HG02884 (cell line): Measurements from ENCODE around the gene MED22.
"Not testable (repeated sequence)": the region's sequence is repeated elsewhere in the genome, so short reads cannot be mapped to it uniquely, and the experiment has no call there.

Source experiments
- ATAC-seq: cut with Tn5 transposase; IDR thresholded peaks from one replicate; pipeline ENCODE4 v1.9.1; 2021; ENCODE audit warnings: mild to moderate bottlenecking, moderate library complexity; ENCODE audit not compliant: unreplicated experiment

The MED22 gene

DNA sequence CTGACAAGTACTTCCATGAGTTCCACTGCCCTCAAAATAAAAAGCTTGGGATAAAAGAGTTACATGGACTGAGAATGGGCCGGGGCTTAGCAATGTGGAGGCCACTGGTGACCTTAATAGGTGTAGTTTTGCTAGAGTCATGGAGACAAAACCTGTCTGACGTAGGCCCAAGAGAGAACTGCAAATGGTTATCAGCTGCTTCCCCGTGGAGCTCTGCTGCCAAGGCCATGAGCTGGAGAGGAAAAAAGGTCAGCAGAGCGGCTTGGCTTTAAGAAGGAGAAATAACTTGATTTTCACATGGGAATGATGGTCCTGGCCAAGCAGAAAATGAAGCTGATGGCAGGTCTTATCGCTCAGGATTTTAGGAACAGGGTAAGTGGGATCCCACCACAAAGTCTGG, 8.3 kb downstream of the MED22 start:
- no peak for ATAC-seq

DNA sequence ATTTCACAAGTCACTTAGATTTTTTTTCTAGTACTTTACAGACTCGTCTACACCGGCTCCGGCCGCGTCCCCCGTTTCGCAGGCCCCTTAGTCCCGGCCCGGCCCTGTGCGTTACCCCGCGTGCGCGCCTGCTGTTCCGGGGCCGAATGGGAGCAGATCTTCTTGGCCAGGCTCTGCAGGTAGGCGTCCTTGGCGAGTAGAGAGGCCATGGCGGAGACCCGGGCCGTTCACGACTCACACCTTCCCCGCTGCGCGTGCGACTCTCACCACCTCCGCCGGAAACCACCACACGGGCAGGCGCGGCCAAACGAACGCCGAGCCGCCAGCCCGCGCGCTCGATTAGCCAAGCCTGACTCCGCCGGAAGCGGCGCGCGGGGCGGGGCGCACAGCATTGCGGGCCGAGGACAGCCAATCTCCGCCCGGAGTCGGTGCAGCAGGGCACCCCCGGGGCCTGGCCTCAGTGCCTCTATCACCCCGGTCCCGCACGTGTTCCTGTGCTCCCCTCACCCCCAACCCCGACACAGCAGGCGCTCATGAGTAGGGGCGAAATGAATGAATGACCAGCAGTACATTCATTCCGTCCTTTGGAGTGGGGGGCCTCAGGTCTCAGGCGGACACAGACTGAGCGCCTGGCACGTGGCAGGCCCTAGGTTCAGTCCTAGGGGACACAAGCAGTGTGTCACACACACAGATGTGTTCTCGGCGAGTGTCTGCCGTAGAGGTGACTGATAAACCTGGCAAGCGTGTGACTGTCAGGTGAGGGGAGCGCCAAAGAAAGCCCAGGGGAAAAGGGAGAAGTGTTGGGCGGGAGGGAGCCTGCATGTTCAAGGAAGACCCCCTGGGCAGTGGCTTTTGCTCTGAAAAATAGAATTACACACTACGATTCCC, 11.8 kb downstream of the MED22 start, which contains the start of gene SURF6:
Gene SURF6, minus strand, starts transcription at position 265 of the 888 bp plus-strand sequence. Its CDS starts 56 bp downstream, at position 209.
- peak; percentile 69 for ATAC-seq

DNA sequence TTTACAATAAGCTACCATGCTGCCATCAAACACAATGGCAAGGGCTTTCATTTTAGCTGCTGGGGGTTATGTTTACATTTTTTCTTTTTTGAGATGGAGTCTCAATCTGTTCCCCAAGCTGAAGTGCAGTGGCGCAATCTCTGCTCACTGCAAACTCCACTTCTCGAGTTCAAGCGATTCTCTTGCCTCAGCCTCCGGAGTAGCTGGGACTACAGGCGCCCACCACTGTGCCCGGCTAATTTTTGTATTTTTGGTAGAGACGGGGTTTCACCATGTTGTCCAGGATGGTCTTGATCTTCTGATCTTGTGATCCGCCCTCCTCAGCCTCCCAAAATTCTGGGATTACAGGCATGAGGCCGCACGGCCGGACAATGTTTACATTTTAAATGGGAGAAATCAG, 13.0 kb downstream of the MED22 start:
- not testable (repeated sequence) for ATAC-seq

DNA sequence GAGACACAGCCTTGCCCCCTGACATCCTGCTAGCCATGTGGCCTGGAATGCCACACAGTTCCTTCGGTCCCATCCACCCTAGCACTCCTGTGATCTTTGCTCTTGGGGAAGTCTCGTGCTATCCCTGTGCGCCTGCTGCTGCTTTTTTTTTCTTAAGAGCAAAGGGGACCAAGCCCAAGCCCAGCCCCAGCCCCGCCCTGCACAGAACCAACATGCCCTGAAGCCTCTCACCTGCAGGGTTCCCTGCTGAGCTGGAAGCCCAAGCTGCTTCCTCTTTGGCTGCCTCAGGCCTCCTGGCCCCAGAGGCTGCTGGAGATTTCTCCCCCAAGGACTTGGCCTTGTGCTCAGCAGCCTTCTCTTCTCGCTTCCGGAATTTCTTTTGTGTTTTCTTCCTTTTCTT, 13.8 kb downstream of the MED22 start:
- ATAC-seq = no peak

DNA sequence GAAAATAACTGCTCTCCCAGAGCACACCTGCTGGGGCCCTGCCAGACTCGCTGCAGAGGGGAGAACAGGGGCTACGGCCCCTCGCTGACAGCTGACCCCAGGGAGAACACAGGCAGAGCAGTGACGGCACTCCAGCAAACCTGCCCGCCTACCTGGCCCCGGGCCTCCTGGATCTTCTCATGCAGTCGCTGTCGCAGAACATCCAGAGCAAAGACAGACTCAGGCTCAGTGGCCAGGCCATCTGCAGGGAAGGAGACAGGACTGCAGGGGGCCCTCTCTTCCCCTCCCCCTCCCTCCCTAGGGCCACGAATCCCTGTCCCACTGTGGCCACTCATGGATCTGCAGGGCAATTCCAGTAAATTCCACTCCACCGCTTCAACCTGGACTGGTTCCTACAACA, 14.4 kb downstream of the MED22 start:
- no peak for ATAC-seq

DNA sequence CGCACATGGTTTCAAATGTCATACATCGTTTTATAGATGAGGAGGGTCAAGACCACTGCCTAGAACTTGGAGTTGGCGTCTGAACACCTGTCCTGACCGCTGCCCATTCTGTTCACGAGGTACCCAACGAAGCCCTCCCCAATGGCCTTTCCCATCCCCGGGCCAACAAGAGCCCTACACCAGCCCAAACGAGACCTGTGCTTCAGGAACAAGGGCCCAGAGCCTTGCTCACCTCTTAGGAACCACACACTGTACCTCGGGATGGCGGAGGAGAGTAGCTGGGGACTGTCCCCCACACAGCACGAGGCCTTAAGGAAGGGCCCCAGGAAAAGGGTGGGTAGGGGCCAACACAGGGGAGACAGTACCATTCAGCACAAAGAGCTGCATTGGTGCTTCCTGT, 14.9 kb downstream of the MED22 start:
- ATAC-seq = no peak

DNA sequence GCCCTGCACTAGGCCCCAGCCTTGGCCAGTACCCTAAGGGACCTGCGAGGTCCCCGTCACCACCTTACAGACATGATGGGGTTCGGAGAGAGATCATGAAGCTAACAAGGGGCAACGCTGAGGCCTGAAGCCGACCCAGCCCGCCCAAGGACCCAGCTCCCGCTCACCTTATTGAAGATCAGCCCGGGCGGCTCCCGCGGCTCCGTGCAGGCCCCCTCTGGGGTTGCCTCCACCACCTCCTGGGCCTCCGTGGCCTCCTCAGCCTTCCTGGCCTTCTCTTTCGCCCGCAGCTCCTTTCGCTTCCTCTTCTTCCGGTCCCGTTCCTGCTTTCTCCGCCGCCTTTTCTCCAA, 15.6 kb downstream of the MED22 start:
- no peak for ATAC-seq

DNA sequence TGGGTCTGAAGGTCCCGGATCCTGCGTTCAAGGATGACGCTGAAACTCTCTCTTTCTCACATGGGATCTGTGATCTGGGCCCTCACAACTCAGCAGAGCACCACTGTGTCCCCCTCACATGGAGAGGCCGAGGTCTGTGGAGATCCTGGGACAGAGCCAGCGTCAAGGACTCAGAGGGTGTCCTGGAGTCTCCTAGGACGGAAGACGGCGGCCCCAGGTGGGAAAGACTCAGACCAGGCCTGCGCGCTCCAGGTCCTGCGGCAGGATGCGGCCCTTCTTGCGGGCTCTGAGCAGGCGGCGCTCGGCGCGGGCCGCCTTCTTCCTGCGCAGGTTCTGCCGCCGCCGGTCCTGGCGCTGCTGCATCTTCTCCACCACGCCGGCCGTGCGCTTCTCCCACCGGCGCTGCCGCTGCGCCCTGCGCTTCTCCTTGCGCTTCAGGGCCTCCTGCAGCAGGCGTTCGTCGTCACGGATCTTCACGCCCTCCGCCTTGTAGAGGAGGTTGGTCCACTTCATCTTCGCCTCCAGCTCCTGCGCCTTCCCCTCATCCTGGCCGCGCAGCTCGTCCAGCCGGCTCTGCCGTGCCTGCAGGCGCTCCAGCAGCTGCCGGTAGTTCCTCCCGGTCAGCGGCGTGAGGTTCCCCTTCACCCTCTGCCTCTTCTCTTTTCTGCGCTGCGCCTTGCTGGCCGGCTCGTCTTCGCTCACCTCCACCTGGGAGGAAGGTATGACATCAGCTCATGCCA, 16.1 kb downstream of the MED22 start:
- ATAC-seq = no peak

DNA sequence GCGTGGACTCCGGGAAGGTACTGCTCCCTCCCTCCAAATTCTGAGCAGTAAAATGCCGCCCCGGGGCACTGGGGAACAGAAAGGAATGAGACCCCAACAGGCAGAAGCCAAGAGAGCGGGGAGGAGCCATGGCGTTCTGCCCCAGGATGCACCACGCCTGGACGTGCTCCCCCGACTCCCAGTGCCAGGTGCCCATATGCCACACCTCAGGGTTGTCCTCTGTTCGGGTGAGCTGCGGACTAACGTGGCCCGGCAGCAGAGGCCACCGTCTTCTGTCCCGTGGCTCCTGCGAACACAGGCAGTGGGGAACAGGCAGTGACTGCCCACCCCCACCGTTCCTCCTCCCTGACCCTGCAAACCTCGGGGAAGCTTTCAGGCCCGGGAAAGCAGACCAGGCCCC, 16.7 kb downstream of the MED22 start:
- no peak for ATAC-seq

DNA sequence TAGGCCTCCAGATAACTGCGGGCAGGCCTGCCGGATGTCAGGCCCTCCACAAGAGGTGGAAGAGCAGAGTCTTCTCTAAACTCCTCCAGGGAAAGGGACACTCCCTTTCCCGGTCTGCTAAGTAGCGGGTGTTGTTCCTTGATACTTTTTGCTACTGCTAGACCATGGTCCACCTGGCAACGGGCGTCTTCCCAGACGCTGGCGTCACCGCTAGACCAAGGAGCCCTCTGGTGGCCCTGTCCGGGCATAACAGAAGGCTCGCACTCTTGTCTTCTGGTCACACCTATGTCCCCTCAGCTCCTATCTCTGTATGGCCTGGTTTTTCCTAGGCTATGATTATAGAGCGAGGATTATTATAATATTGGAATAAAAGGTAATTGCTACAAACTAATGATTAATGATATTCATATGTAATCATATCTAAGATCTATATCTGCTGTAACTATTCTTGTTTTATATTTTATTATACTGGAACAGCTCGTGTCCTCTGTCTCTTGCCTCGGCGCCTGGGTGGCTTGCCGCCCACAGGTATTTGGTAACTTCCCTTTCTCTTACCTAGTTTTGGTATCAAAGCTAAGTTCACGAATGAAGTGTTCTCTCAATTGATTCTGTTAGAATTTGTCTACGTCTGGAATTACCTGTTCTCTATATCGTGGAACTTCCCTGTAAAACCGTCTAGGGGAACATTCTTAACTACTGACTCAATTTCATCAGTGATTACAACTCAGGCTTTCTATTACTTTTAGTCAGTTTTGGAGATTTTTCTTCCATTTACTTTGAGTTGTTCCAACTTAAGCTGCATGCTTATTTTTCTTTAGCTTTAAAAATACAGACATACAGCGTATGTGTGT, 18.4 kb downstream of the MED22 start:
- ATAC-seq = not testable (repeated sequence)

DNA sequence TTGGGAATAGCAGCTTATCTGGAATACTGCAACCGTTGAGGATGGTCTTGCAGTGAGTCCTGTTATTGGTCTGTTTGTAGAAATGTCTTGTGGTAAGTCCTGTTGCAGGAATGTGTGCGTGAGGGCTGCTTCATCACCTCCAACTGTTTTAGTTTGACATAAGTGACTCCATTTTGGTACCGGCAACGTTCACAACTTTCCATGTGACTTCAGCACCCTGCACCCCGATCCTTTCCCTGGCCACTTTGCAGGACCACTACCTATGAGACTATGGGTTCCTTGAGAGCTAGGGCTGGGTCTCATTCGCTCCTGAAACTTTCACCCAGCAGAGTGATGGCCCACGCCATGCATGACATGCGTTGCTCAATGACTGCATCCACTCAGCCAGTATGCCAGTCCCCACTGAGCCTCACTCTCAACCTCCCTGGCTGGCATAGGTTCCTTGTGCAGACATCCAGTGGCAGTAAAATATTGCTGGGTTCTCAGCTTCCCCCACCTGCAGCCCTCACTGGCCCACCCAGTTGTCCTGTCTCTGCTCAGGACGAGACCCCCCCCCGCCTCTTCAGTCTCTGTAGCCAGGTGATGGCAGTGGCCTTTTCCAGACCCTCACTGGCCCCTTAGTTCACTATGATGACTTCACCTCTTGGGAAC, 20.0 kb downstream of the MED22 start:
- ATAC-seq = no peak

DNA sequence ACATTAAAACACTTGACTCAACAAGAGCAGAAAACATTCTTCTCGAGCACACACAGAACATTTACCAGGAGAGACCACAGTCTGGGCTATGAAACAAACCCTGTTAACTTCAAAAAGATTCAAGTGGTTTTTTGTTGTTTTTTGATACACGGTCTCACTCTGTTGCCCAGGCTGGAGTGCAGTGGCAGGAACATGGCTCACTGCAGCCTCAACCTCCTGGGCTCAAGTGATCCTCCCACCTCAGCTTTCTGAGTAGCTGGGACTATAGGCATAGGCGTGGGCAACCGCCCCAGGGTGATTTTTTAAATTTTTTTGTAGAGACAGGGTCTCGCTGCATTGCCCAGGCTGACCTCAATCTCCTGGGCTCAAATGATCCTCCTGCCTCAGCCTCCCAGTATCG, 20.9 kb downstream of the MED22 start:
- ATAC-seq = not testable (repeated sequence)

DNA sequence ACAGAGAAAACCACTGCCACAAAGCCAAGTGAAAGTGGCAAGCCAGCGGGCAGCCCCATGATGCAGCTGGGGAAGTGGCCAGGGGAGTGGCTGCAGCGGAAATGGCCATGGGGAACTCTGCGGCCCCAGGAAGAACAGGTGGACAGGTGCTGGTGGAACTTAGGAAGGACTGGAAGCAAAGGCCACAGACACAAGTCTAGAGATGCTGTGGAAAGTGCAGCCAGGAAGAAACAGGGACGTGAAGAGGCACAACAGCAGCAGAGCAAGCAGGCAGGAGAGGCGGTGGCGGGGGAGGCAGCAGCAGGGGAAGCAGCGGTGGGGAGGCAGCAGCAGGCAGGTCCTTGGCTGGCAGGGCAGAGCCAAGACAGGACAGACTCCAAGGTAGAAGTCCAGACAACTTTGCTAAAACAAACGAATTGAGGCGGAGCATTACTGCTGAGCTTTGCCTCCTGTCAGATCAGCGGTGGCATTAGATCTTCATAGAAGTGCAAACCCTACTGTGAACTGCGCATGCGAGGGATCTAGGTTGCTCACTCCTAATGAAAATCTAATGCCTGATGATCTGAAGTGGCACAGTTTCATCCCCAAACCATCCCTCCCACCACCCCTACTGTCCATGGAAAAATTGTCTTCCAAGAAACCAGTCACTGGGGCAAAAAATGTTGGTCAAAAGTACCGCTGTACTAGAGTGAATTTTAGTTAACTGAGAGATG, 23.8 kb downstream of the MED22 start:
- ATAC-seq = no peak

DNA sequence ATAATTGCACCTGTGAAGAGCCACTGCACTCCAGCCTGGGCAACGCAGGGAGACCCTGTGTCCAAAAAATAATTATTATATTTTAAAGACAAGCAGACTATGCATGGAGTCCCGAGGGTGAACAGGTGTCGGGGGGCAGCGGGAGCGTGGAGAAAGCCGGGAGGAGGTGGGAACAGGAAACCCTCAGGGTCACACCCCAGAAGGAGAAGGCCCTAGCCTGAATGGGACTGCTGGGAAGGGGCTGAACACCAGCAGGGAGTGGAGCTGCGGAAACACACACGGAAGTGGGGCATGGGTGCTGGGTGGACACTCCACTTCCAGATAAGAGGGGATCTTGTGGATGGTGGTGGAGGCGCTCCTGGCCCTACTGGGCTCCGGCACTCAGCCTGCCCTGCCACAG, 24.7 kb downstream of the MED22 start:
- ATAC-seq = no peak

DNA sequence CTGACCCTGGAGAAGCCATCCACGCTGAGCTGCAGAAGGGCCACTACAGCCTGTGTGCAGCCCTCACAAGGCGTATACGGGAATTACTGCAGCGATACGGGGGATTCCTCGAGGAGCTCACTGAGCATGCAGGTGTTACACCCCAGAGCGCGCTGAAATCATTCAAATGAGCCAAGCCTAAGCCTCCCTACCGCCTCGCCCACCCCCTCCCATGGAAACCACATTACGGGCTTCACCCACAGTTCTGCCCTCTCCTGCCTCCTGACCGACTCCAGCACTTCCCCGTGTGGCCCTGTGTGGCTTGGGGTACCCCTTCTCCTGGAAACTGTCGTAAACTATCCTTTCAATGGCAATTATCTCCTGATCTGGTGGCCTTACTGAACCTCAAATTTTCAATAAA, 25.2 kb downstream of the MED22 start:
- no peak for ATAC-seq

DNA sequence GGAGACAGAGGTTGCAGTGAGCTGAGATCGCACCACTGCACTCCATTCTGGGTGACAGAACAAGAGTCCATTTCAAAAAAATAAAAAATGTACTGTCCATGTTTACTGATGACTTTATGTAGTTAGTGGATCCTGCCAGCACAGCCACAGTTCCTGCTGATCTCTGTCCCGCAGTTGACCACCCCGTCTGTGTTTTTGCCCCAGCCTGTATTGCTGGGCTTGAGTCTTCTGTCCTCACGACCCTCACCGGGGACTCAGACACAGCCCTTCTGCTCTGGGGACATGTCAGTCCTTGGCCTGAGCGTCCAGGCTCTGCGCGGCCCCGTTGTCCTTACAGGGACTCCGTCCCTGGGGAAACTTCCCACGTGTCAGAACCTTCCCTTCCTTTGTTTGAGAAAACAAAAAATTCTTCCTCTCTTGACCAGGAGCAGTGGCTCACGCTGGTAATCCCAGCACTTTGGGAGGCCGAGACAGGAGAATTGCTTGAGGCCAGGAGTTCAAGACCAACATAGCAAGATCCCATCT, 26.5 kb downstream of the MED22 start:
- ATAC-seq = no peak

DNA sequence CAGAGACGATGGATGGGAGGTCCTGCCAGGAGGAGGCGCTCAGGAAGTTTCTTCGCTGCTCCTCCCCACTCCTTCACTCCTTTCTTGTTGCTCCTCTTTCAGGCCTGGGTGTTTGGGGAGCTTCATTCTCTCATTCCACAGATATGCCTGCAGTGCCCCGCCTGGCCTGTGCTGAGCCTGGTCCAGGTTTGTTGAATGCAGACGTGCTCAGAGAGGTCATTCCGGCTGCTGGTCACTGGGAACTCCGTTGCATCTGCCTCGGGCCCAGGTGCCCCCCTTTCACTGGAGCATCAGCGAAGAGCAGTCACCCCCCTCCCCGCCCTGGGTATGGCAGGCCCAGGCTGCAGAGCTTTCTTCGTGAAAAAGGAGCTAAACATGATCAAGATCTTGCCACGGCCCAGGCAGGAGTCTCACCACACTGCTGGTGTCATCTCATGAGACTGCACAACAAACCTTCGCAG, 27.5 kb downstream of the MED22 start:
- ATAC-seq = no peak

DNA sequence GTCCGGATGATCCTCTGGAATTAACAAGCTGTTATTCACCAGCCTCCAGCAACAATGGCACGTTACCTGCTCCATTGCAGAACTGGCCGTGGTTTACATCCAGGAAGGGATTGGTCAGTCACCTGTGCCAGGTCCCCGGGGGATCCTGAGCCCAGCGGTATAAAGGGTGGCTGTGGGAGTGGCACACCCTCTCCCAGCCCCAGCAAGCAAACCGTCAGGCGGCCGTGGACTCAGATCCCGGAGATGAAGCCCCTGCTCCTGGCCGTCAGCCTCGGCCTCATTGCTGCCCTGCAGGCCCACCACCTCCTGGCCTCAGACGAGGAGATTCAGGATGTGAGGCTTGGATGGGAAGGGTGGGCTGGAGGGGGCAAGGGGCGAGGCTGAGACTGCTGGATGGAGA, 30.4 kb downstream of the MED22 start:
- not testable (repeated sequence) for ATAC-seq

DNA sequence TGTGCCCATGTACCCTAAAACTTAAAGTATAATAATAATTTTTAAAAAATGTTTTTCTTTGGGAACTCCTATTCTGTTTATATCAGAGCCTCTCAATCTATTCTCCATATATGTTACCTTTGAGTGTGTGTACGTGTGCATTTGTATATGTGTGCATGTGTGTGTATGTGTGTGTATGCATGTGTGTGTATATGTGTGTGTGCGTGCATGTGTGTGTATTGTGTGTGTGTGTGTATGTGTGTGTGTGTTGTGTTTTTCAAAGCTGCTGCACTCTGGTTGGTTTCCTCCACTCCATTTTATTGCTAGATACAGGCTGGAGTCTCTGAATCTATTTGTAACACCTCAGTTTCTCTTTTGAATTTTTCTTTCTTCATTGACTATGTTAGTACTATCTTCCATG, 31.9 kb downstream of the MED22 start:
- ATAC-seq = no peak

DNA sequence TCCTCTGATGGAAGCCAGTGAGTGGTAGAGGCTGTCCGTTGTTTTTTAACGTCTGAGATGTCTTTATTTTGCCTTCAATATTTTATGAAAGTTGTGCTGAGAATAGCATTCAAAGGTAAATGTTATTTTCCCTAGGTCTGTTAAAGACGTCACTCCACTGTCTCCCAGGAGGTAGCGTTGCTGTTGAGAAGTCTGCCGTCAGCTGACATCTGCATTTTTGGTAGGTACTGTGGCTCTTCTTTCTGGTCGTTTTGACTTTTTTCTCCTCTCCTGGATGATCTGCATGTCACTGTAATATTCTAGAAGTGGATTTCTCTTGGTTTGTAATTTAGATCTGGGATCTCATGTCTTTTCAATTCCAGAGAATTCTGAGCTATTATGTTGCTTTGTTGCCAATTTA, 38.3 kb downstream of the MED22 start:
- no peak for ATAC-seq
